LNCAP (cell line): ENCODE data around the gene CLCN4.

Experiments used
- CTCF ChIP-seq: fragments of 450-650 bp; IDR thresholded peaks from 2 replicates; pipeline ENCODE4 v1.5.1; 2017; ENCODE audit warnings: mild to moderate bottlenecking

Gene CLCN4

GRCh38 chrX:10163031-10163430 is 6.3 kb downstream of the CLCN4 start:
- no peak for TF ChIP-seq CTCF

- TF ChIP-seq CTCF = no peak
These were observed 8.1 kb downstream of the CLCN4 start for GRCh38 chrX:10164879-10165278.

DNA sequence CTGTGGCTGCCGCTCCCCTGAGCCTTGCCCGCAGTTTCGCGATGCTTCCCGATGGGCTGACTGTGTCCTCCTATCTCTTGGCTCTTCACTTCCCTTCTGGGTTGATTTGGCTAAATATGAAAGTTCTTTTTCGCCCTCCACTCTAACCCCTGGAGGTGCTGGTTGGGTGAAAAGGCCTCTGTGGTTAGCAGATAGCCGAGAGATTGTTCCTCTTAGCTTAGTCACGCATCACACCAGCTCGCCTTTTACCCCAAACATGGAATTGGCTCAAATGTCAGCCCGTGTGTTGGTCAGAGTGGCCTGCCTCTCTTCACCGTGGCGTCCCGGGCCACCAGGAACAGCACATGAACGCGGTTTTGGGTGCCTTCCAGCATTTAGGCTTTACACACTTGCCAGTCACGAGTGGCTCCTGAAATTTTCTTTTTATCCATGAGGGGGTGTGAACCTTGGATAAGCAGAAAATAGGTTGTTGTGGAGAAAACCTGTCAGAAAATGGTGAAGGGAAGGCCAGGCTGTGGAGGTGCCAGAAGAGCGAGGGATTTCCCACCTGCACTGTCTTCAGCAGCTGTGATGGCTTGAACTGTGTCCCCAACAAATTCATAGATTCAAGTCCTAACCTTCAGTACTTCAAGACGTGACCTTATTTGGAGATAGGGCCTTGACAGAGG is 8.9 kb downstream of the CLCN4 start:
- TF ChIP-seq CTCF = no peak

DNA sequence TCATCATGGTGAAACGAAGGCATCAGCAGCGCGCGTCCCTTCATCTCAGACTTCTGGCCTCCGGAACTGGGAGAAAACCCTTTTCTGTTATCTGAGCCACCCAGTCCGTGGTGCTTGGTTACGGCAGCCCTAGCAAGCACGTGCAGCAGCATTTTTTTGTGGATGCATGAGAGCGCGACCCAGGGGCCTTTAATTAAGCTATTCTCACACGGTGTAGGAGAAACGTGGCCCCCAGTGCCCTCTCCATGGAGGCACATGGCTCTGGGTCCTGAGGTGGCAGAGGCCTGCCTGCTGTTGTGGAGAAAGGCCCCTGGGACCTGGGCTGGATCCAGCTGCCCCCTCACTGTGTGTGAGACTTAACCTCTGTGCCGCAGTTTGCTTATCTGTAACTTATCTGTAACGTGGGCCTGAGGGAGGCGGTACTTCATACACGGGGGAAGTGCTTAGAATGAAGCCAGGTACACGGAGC is 9.5 kb downstream of the CLCN4 start:
- TF ChIP-seq CTCF = no peak

DNA sequence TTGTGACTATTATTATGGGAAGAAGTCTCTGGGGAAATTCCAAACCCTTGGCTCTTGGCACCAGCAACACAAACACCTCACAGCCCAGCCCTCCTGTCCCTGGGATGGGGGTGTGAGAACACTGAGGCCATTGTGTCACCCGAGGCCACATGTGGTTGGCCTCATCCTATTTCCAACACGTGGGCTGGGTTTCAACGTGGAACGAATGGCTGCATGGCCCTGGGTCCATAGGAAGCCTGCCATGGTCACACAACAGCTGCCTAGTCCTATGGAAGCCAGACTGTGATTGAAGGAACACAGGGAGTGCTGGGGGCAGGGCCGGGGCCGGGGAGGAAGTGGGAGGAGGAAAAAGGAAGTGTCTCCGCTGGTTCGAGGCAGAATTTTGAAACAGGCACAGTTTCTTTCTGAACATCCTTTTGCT is 10.0 kb downstream of the CLCN4 start:
- no peak for TF ChIP-seq CTCF

DNA sequence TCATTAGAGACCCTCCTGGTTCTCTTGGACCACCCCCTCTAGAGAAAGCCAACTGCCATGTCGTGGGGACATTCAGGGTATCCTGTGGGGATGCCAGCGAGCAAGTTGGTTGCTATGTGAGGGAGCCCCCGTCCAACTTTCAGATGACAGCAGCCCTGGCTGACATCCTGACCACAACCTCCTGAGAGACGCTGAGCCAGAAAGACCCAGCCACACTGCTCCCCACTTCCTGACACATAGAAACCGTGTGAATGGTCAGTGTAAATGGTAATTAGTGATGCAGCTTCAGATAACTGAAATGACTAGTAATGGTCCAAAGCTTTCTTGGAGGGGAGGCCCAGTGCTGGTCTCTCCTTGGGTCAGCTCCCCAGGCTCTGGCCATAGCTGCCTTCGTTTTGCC is 10.8 kb downstream of the CLCN4 start:
- TF ChIP-seq CTCF = no peak

GRCh38 chrX:10168226-10168625 is 11.5 kb downstream of the CLCN4 start:
- TF ChIP-seq CTCF = no peak

DNA sequence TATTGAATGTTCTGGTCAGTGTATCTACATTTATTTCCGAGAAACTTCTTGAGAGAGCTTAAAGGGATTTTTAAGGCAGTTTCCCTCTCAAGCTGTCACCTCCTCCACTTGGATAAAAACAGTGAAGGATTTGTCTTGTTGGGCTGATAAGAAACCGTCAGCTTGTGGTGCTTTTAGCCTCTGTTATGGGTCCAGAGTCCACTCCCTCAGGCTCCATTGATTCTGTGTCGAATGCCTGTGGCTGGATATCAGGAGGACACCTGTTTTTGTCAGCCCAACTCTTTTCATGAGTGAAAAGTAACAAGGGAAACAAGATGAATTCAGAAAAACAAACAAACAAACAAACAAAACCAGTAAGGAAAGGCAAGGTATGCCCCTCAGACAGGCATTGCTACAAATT is 12.4 kb downstream of the CLCN4 start:
- TF ChIP-seq CTCF = no peak
